Endothelial cell of umbilical vein (primary cell): ENCODE measurements around the gene LINC00237. TPM values are rescaled to one million over a fixed set of nuclear protein-coding genes. Genes with fewer than 3 reads are reported as not detected.

Experiments
- BruUV-seq: library from RNA; stranded (reverse); fragments of 400-500 nt; replicated peaks from 2 replicates; lab custom pipeline; 2021; lab: Mats Ljungman, UMichigan
- CTCF ChIA-PET: fragments of 300-600, 350-600 bp; sonication (Branson Sonifier 250); formaldehyde crosslinking; loops from one replicate; lab custom pipeline; 2021; ENCODE audit warnings: antibody characterized with exemption, inconsistent platforms; lab: Charles Lee
- POLR2A ChIA-PET: fragments of 300-600, 350-600 bp; sonication (Branson Sonifier 250); formaldehyde crosslinking; loops from one replicate; lab custom pipeline; 2021; ENCODE audit warnings: antibody characterized with exemption, inconsistent platforms; lab: Charles Lee
- DNase-seq: peaks from one replicate; pipeline ENCODE4 v3.0.0-alpha.2; 2011; ENCODE audit warnings: low read depth, low spot score
- FAIRE-seq: peaks from 2 replicates; lab custom pipeline; 2011; peaks lifted over from hg19 to GRCh38; lab: Jason Lieb, UNC
- H2AFZ ChIP-seq: 2 replicates; pipeline ENCODE4 v1.6.0; 2012; ENCODE audit warnings: low read depth, low read length, control low read depth, inconsistent platforms
- H3K27ac ChIP-seq: 2 replicates; pipeline ENCODE4 v1.5.1; 2011; ENCODE audit warnings: low read depth, mild to moderate bottlenecking, control low read depth, low read length, moderate library complexity; ENCODE audit not compliant: insufficient read depth
- H3K27me3 ChIP-seq, 2 experiments: 2 replicates each; pipeline versions ENCODE4 v1.6.0 to v1.6.1; 2011; ENCODE audit warnings: low read length in 2 of 2, mixed read lengths in 1 of 2; ENCODE audit not compliant: control insufficient read depth in 2 of 2, insufficient read depth in 2 of 2
- H3K36me3 ChIP-seq, 2 experiments: 2 replicates in 1 of 2; 3 replicates in 1 of 2; pipeline ENCODE4 v1.5.1; 2011; ENCODE audit warnings: low read length in 2 of 2, mild to moderate bottlenecking in 1 of 2, moderate library complexity in 1 of 2; ENCODE audit not compliant: control insufficient read depth in 2 of 2, insufficient read depth in 2 of 2; ENCODE audit errors: extremely low read depth in 1 of 2
- H3K4me1 ChIP-seq: 3 replicates; pipeline ENCODE4 v1.5.1; 2011; ENCODE audit warnings: mild to moderate bottlenecking, low read length; ENCODE audit not compliant: control insufficient read depth, insufficient read depth; ENCODE audit errors: extremely low read depth
- H3K4me2 ChIP-seq: 2 replicates; pipeline ENCODE4 v1.6.1; 2011; ENCODE audit warnings: low read length, control low read depth, mixed read lengths; ENCODE audit not compliant: insufficient read depth
- H3K4me3 ChIP-seq, 3 experiments: fragments of 200-600 bp in 1 of 3; sonication (generic), shearing (Covaris generic) in 1 of 3; replicated peaks in 1 of 3; 2 replicates each; pipeline ENCODE4 v1.5.1; 2011 to 2016; ENCODE audit warnings: control low read depth in 3 of 3, low read length in 3 of 3, mild to moderate bottlenecking in 2 of 3, inconsistent platforms in 1 of 3, low read depth in 1 of 3, moderate library complexity in 1 of 3; ENCODE audit not compliant: insufficient read depth in 1 of 3
- H3K79me2 ChIP-seq: 2 replicates; pipeline ENCODE4 v1.6.0; 2012; ENCODE audit warnings: low read length, inconsistent platforms; ENCODE audit not compliant: control insufficient read depth, insufficient read depth
- H3K9ac ChIP-seq: replicated peaks from 2 replicates; pipeline ENCODE3; 2011; ENCODE audit warnings: low read length, control low read depth; ENCODE audit not compliant: insufficient read depth; ENCODE audit errors: extremely low read depth
- H3K9me1 ChIP-seq: replicated peaks from 3 replicates; pipeline ENCODE4 v1.6.0; 2011; ENCODE audit warnings: mild to moderate bottlenecking, low read length; ENCODE audit not compliant: control insufficient read depth, insufficient read depth; ENCODE audit errors: extremely low read depth
- H3K9me3 ChIP-seq: replicated peaks from 2 replicates; pipeline ENCODE4 v1.5.1; 2012; ENCODE audit warnings: low read length, inconsistent platforms; ENCODE audit not compliant: control insufficient read depth, insufficient read depth
- H4K20me1 ChIP-seq: replicated peaks from 2 replicates; pipeline ENCODE3; 2011; ENCODE audit warnings: mild to moderate bottlenecking, low read length; ENCODE audit not compliant: control insufficient read depth, insufficient read depth; ENCODE audit errors: extremely low read depth
- CTCF ChIP-seq, 2 donors: IDR thresholded peaks; 1 replicate in 1 of 2; 2 replicates in 1 of 2; pipeline ENCODE4 v1.5.1; 2011; ENCODE audit warnings: low read length in 2 of 2, mild to moderate bottlenecking in 2 of 2, moderate library complexity in 2 of 2, control low read depth in 1 of 2, inconsistent platforms in 1 of 2, low read depth in 1 of 2; ENCODE audit not compliant: insufficient read depth in 1 of 2; ENCODE audit errors: extremely low read depth in 1 of 2
- EZH2 ChIP-seq: IDR thresholded peaks from 2 replicates; pipeline ENCODE4 v1.6.1; 2012; ENCODE audit warnings: borderline replicate concordance, low read depth, mild to moderate bottlenecking, moderate library complexity, low read length, inconsistent platforms; ENCODE audit not compliant: severe bottlenecking
- FOS ChIP-seq: IDR thresholded peaks from 2 replicates; pipeline ENCODE4 v1.6.1; 2011; ENCODE audit warnings: mild to moderate bottlenecking, low read length, moderate library complexity, borderline replicate concordance; ENCODE audit not compliant: insufficient read depth
- GATA2 ChIP-seq: IDR thresholded peaks from 2 replicates; pipeline ENCODE4 v1.7.0; 2011; ENCODE audit warnings: low read depth, mild to moderate bottlenecking, moderate library complexity, mixed read lengths, low read length; ENCODE audit not compliant: insufficient read length, insufficient read depth
- JUN ChIP-seq: IDR thresholded peaks from 2 replicates; pipeline ENCODE4 v1.6.1; 2011; ENCODE audit warnings: borderline replicate concordance, low read depth; ENCODE audit not compliant: insufficient read length, insufficient read depth
- MAX ChIP-seq: IDR thresholded peaks from 2 replicates; pipeline ENCODE4 v1.6.1; 2011; ENCODE audit not compliant: insufficient read depth, insufficient read length
- MYC ChIP-seq: IDR thresholded peaks from one replicate; pipeline ENCODE4 v1.6.1; 2011; ENCODE audit warnings: mild to moderate bottlenecking, low read depth, low read length
- POLR2AphosphoS5 ChIP-seq: IDR thresholded peaks from 2 replicates; pipeline ENCODE4 v1.6.1; 2012; ENCODE audit warnings: low read depth, mild to moderate bottlenecking, control low read depth, low read length, moderate library complexity; ENCODE audit not compliant: insufficient read depth
- dilution Hi-C: fragments of 300-500 bp; cut with MboI; formaldehyde crosslinking; loops from one replicate; pipeline ENCODE4 v1.15.0; 2019; ENCODE audit warnings: low sequenced_read_pairs; ENCODE audit not compliant: extremely low pct_ligation_motif_present
- intact Hi-C: fragments of 100-400 bp; cut with micrococcal nuclease; formaldehyde crosslinking; loops from one replicate; pipeline ENCODE4 v1.10.0; 2022
- polyA plus RNA-seq, 4 experiments: library from polyadenylated mRNA; depleted of rRNA in 3 of 4; stranded (reverse) in 3 of 4; unstranded in 1 of 4; fragments of >200 nt; gene quantifications; 2 replicates each; pipeline versions ENCODE4 v1.2.1 to v1.2.3, GENCODE V29; 2011 to 2012; ENCODE audit warnings: missing spikeins in 1 of 4
- total RNA-seq: library from RNA; stranded (reverse); gene quantifications from 2 replicates; pipeline ENCODE4 v1.2.3, GENCODE V29; 2021

Gene LINC00237
- total and polyA plus RNA-seq, 2 donors (not counting 3 experiments of a cell fraction or from before 2014, with no cell fraction given): not detected

DNA sequence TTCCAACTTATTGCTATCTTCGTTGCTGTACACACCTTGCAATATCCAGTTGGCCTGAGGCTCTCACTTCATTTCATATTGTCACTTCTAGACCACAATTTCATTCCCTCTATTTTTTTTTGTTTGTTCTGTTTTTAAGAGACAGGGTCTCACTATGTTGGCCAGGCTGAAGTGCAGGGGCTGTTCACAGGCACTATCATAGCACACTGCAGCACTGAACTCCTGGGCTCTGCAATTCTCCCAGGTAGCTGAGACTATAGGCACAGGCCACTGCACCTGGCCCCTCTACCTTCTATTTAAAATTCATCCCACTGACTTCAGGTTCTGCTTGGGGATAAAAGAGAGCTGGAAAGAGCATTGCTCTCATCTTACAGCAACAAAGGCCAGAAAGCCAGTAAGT is 4.7 kb upstream of the LINC00237 start:
- no TSS peak for BruUV-seq
- H3K79me2 ChIP-seq: no peaks in the 10 kb centered on the region
- ChIA-PET CTCF (no interaction called here), POLR2A (no interaction called here)
- no peaks in the 10 kb centered on the region for H3K36me3 ChIP-seq
- no peak overlapping the region for H2AFZ ChIP-seq
- FAIRE-seq: no peak
- no peak for TF ChIP-seq FOS
- no peak for TF ChIP-seq JUN
- no peak for TF ChIP-seq POLR2AphosphoS5
- TF ChIP-seq EZH2: no peak
- no peak for TF ChIP-seq MAX
- TF ChIP-seq MYC: no peak
- TF ChIP-seq GATA2: no peak
- TF ChIP-seq CTCF (IDR thresholded peaks at IDR 0.05; ENCODE audit: extremely low read depth in 1 of 2, insufficient read depth in 1 of 2, low read depth in 1 of 2, low read length in 2 of 2): no peak
- intact Hi-C loops: no loop called here
- no peak overlapping the region for H3K27ac ChIP-seq
- H3K9ac ChIP-seq: no peak overlapping the region
- no peaks in the 10 kb centered on the region for H4K20me1 ChIP-seq
- H3K4me1 ChIP-seq: no peaks in the 10 kb centered on the region
- H3K4me2 ChIP-seq: no peak overlapping the region
- H3K9me1 ChIP-seq: no peaks in the 10 kb centered on the region
- no peak for DNase-seq
- no peak overlapping the region for H3K4me3 ChIP-seq
- no peaks in the 10 kb centered on the region for H3K9me3 ChIP-seq
- dilution Hi-C loops: no loop called here
- peaks cover 37 to 56% of the 10 kb centered on the region in 2 experiments for H3K27me3 ChIP-seq
